Measurements from ENCODE around the gene PLAC1.

PLAC1 gene

GRCh38 chrX:134658002-134658759 is at the start of gene PLAC1:
Gene PLAC1, minus strand, starts transcription at chrX:134658471. Its CDS starts 91,789 bp downstream, at chrX:134566682.
- DNase-seq = no peak
- H3K9me3 Mint-ChIP-seq = peaks cover 39% of the 10 kb centered on the region
- no peak for TF ChIP-seq CTCF (IDR thresholded peaks at IDR 0.05)
- H3K36me3 Mint-ChIP-seq (ENCODE audit: low read depth) = no peaks in the 10 kb centered on the region
- H3K4me1 Mint-ChIP-seq = peaks cover 29% of the 10 kb centered on the region
- no peak within 1 kb of the TSS for H3K27ac Mint-ChIP-seq
- peaks cover 2% of the 10 kb centered on the region for H3K27me3 Mint-ChIP-seq (ENCODE audit: low read depth, poor library complexity)
- no peak within 1 kb of the TSS for H3K4me3 Mint-ChIP-seq

GRCh38 chrX:134706138-134706537 is 47.9 kb upstream of the PLAC1 start:
- Mint-ChIP-seq H3K4me1 (peaks cover 28% of the 10 kb centered on the region), H3K27me3 (ENCODE audit: low read depth, poor library complexity) (no peaks in the 10 kb centered on the region), H3K27ac (no peak overlapping the region), H3K4me3 (no peak overlapping the region), H3K36me3 (ENCODE audit: low read depth) (peaks cover 19% of the 10 kb centered on the region), H3K9me3 (peaks cover 40% of the 10 kb centered on the region)
- TF ChIP-seq CTCF (IDR thresholded peaks at IDR 0.05) = no peak
- DNase-seq = no peak

GRCh38 chrX:134695999-134696398 is 37.7 kb upstream of the PLAC1 start:
- no peak for DNase-seq
- peaks cover 31% of the 10 kb centered on the region for H3K4me1 Mint-ChIP-seq
- H3K9me3 Mint-ChIP-seq = peaks cover 44% of the 10 kb centered on the region
- H3K36me3 Mint-ChIP-seq (ENCODE audit: low read depth) = peaks cover 10% of the 10 kb centered on the region
- H3K4me3 Mint-ChIP-seq = no peak overlapping the region
- H3K27ac Mint-ChIP-seq = no peak overlapping the region
- H3K27me3 Mint-ChIP-seq (ENCODE audit: low read depth, poor library complexity) = peaks cover 4% of the 10 kb centered on the region
- TF ChIP-seq CTCF (IDR thresholded peaks at IDR 0.05) = no peak

GRCh38 chrX:134694333-134695322 is 36.4 kb upstream of the PLAC1 start:
- no peak for DNase-seq
- H3K27ac Mint-ChIP-seq = no peak overlapping the region
- TF ChIP-seq CTCF (IDR thresholded peaks at IDR 0.05) = no peak
- H3K27me3 Mint-ChIP-seq (ENCODE audit: low read depth, poor library complexity) = peaks cover 4% of the 10 kb centered on the region
- no peak overlapping the region for H3K4me3 Mint-ChIP-seq
- H3K9me3 Mint-ChIP-seq = peaks cover 35% of the 10 kb centered on the region
- peaks cover 3% of the 10 kb centered on the region for H3K36me3 Mint-ChIP-seq (ENCODE audit: low read depth)
- H3K4me1 Mint-ChIP-seq = peaks cover 36% of the 10 kb centered on the region

- Mint-ChIP-seq H3K9me3 (peaks cover 29% of the 10 kb centered on the region), H3K4me1 (peaks cover 44% of the 10 kb centered on the region), H3K27me3 (ENCODE audit: low read depth, poor library complexity) (peaks cover 4% of the 10 kb centered on the region), H3K4me3 (no peak overlapping the region), H3K27ac (no peak overlapping the region), H3K36me3 (ENCODE audit: low read depth) (peaks cover 3% of the 10 kb centered on the region)
- no peak for DNase-seq
- TF ChIP-seq CTCF (IDR thresholded peaks at IDR 0.05) = no peak
Observed at GRCh38 chrX:134693644-134694043, 35.4 kb upstream of the PLAC1 start.

Measured in nephron progenitor cell (in vitro differentiated cells).